Neural crest cell (in vitro differentiated cells): ENCODE results near the gene STT3B. TPM values are rescaled to one million over a fixed set of nuclear protein-coding genes. Genes with fewer than 3 reads are reported as not detected.
A peak's percentile ranks its signal among the peaks of the same experiment; 100 is the strongest.

ENCODE experiments used
- DNase-seq: peaks from one replicate; pipeline ENCODE4 v3.0.0; 2021; ENCODE audit warnings: low read depth, mixed read lengths, low spot score
- H3K27ac Mint-ChIP-seq: one replicate; pipeline ENCODE4 v1.8.0; 2021; ENCODE audit warnings: mild to moderate bottlenecking, mixed read lengths; ENCODE audit not compliant: unreplicated experiment
- H3K27me3 Mint-ChIP-seq: 2 replicates; pipeline ENCODE4 v1.8.0; 2021; ENCODE audit warnings: low read depth, mild to moderate bottlenecking, mixed read lengths
- H3K36me3 Mint-ChIP-seq: 2 replicates; pipeline ENCODE4 v1.8.0; 2021; ENCODE audit warnings: low read depth, mild to moderate bottlenecking, mixed read lengths
- H3K4me1 Mint-ChIP-seq: 2 replicates; pipeline ENCODE4 v1.8.0; 2021; ENCODE audit warnings: mixed read lengths
- H3K4me3 Mint-ChIP-seq: one replicate; pipeline ENCODE4 v1.8.0; 2021; ENCODE audit warnings: mild to moderate bottlenecking, mixed read lengths
- H3K9me3 Mint-ChIP-seq: 2 replicates; pipeline ENCODE4 v1.8.0; 2021; ENCODE audit warnings: mixed read lengths
- CTCF ChIP-seq: fragments of 200-600 bp; sonication (generic); conservative IDR thresholded peaks from 2 replicates; pipeline ENCODE4 v1.5.0; 2021; ENCODE audit warnings: antibody characterized with exemption, mild to moderate bottlenecking
- total RNA-seq: library from RNA; stranded (reverse); gene quantifications from 2 replicates; pipeline ENCODE4 v1.2.1, GENCODE V29; 2021

Gene STT3B
- total RNA-seq, 1 donor from 2014 or later = 116 TPM

GRCh38 chr3:31636694-31637442 lies 104.1 kb downstream of the STT3B start:
- TF ChIP-seq CTCF = no peak

GRCh38 chr3:31639828-31640227 lies 107.1 kb downstream of the STT3B start:
- Mint-ChIP-seq H3K27ac (no peak overlapping the region), H3K4me3 (no peak overlapping the region), H3K4me1 (no peaks in the 10 kb centered on the region), H3K9me3 (peaks cover 2% of the 10 kb centered on the region), H3K36me3 (peaks cover 14% of the 10 kb centered on the region), H3K27me3 (no peaks in the 10 kb centered on the region)
- DNase-seq = no peak
- peak; percentile 21 for TF ChIP-seq CTCF

More at GRCh38 chr3:31636694-31637442, 104.1 kb downstream of the STT3B start:
- H3K27me3 Mint-ChIP-seq = no peaks in the 10 kb centered on the region
- H3K4me1 Mint-ChIP-seq = no peaks in the 10 kb centered on the region
- DNase-seq = no peak
- peaks cover 8% of the 10 kb centered on the region for H3K36me3 Mint-ChIP-seq
- H3K4me3 Mint-ChIP-seq = no peak overlapping the region
- H3K27ac Mint-ChIP-seq = no peak overlapping the region
- peaks cover 2% of the 10 kb centered on the region for H3K9me3 Mint-ChIP-seq

- no peak for TF ChIP-seq CTCF
- H3K9me3 Mint-ChIP-seq = peaks cover 28% of the 10 kb centered on the region
- H3K4me3 Mint-ChIP-seq = no peak overlapping the region
- no peaks in the 10 kb centered on the region for H3K27me3 Mint-ChIP-seq
- no peak overlapping the region for H3K27ac Mint-ChIP-seq
- peaks cover 61% of the 10 kb centered on the region for H3K36me3 Mint-ChIP-seq
- no peak for DNase-seq
- no peaks in the 10 kb centered on the region for H3K4me1 Mint-ChIP-seq
These were observed 112.5 kb downstream of the STT3B start for GRCh38 chr3:31645256-31645655.

- no peak overlapping the region for H3K27ac Mint-ChIP-seq
- H3K9me3 Mint-ChIP-seq = peaks cover 43% of the 10 kb centered on the region
- no peaks in the 10 kb centered on the region for H3K27me3 Mint-ChIP-seq
- no peak for TF ChIP-seq CTCF
- H3K36me3 Mint-ChIP-seq = peaks cover 81% of the 10 kb centered on the region
- DNase-seq = no peak
- no peak overlapping the region for H3K4me3 Mint-ChIP-seq
- no peaks in the 10 kb centered on the region for H3K4me1 Mint-ChIP-seq
These were observed 115.7 kb downstream of the STT3B start for GRCh38 chr3:31648286-31648968.

GRCh38 chr3:31652296-31652695 lies 119.6 kb downstream of the STT3B start:
- Mint-ChIP-seq H3K27me3 (no peaks in the 10 kb centered on the region), H3K36me3 (peaks cover 85% of the 10 kb centered on the region), H3K4me1 (no peaks in the 10 kb centered on the region), H3K9me3 (peaks cover 63% of the 10 kb centered on the region), H3K4me3 (peak overlapping the region; percentile 10), H3K27ac (no peak overlapping the region)
- DNase-seq = no peak
- TF ChIP-seq CTCF = no peak
